ENCODE measurements around the gene AIFM3. TPM values are rescaled to one million over a fixed set of nuclear protein-coding genes. Genes with fewer than 3 reads are reported as not detected.
"Not testable (repeated sequence)": the region's sequence is repeated elsewhere in the genome, so short reads cannot be mapped to it uniquely, and the experiment has no call there.

AIFM3 gene
- total and polyA plus RNA-seq, 2 of the 13 experiments (the other 11 are each of a cell fraction or from before 2014, with no cell fraction given): 9.0 to 15.3 TPM

- H3K9ac ChIP-seq (ENCODE audit: insufficient read depth, low read depth, low read length): no peak overlapping the region
- H3K27me3 ChIP-seq (ENCODE audit: control insufficient read depth in 1 of 2, insufficient read depth in 2 of 2, low read length in 2 of 2): no peaks in the 10 kb centered on the region
- ChIA-PET POLR2A (no interaction called here), CTCF (ENCODE audit: low intra/inter-chr PET ratio, low total read pairs) (no interaction called here)
- DNase-seq (ENCODE audit: low spot score) (no peak), ATAC-seq (no peak), FAIRE-seq (no peak)
- 88% methylated on average over 2 of the region's 4 CpGs for WGBS (ENCODE audit: low lambda C conversion rate)
- intact Hi-C loops (cut with micrococcal nuclease; ENCODE audit: unreplicated experiment) (no loop called here), in situ Hi-C loops (cut with HindIII; ENCODE audit: extremely low pct_ligation_motif_present, low pct_unique_long_range_greater_than_20kb) (no loop called here)
- no peak overlapping the region for H2AFZ ChIP-seq (ENCODE audit: low read length)
- no TSS peak for BruUV-seq (replicated peaks)
- H3K79me2 ChIP-seq (ENCODE audit: insufficient read depth, low read length): peaks cover 91% of the 10 kb centered on the region
- no peak for TF ChIP-seq FOXK2 (IDR thresholded peaks at IDR 0.05)
- TF ChIP-seq UBTF (CRISPR knock-in tag; IDR thresholded peaks at IDR 0.05): no peak
- TF ChIP-seq ZNF766 (CRISPR knock-in tag; IDR thresholded peaks at IDR 0.05; ENCODE audit: borderline replicate concordance): no peak
- no peak overlapping the region; the same call in 1 of the 2 replicates for H3K4me2 ChIP-seq (ENCODE audit: low read depth, low read length)
- H3K36me3 ChIP-seq (replicated peaks in 1 of 2; ENCODE audit: control insufficient read depth in 1 of 2, insufficient read depth in 2 of 2, low read length in 2 of 2): peaks cover 15 to 63% of the 10 kb centered on the region in 2 experiments
- H3K4me3 ChIP-seq (replicated peaks in 1 of 3; ENCODE audit: insufficient read depth in 1 of 3, low read depth in 2 of 3, low read length in 3 of 3): no peak overlapping the region
- peaks cover 91% of the 10 kb centered on the region for H3K4me1 ChIP-seq (ENCODE audit: insufficient read depth, low read length)
- H4K20me1 ChIP-seq (ENCODE audit: insufficient read depth, low read length): peaks cover 94% of the 10 kb centered on the region
- H3K27ac ChIP-seq (ENCODE audit: extremely low read length, insufficient read depth, low read length): no peak overlapping the region
- no peaks in the 10 kb centered on the region for H3K9me3 ChIP-seq (ENCODE audit: low read length)
These were observed 26.1 kb upstream of the AIFM3 start for GRCh38 chr22:20940904-20941385.

- BruUV-seq (replicated peaks); H3K4me2 ChIP-seq (ENCODE audit: low read depth, low read length); in situ Hi-C loops (cut with HindIII; ENCODE audit: extremely low pct_ligation_motif_present, low pct_unique_long_range_greater_than_20kb); ATAC-seq; H3K9me3 ChIP-seq (ENCODE audit: low read length); POLR2A ChIA-PET; DNase-seq (ENCODE audit: low spot score); H3K27me3 ChIP-seq (ENCODE audit: control insufficient read depth in 1 of 2, insufficient read depth in 2 of 2, low read length in 2 of 2); intact Hi-C loops (cut with micrococcal nuclease; ENCODE audit: unreplicated experiment); H2AFZ ChIP-seq (ENCODE audit: low read length); H3K27ac ChIP-seq (ENCODE audit: extremely low read length, insufficient read depth, low read length); FAIRE-seq; H3K9ac ChIP-seq (ENCODE audit: insufficient read depth, low read depth, low read length); CTCF ChIA-PET (ENCODE audit: low intra/inter-chr PET ratio, low total read pairs); H3K4me3 ChIP-seq (replicated peaks in 1 of 3; ENCODE audit: insufficient read depth in 1 of 3, low read depth in 2 of 3, low read length in 3 of 3): not testable (repeated sequence)
- Histone ChIP-seq H3K79me2 (ENCODE audit: insufficient read depth, low read length) (peaks cover 92% of the 10 kb centered on the region), H4K20me1 (ENCODE audit: insufficient read depth, low read length) (peaks cover 94% of the 10 kb centered on the region), H3K4me1 (ENCODE audit: insufficient read depth, low read length) (peaks cover 91% of the 10 kb centered on the region), H3K36me3 (replicated peaks in 1 of 2; ENCODE audit: control insufficient read depth in 1 of 2, insufficient read depth in 2 of 2, low read length in 2 of 2) (peaks cover 15 to 65% of the 10 kb centered on the region in 2 experiments)
- peak; percentile 65 for TF ChIP-seq ZNF121 (CRISPR knock-in tag; IDR thresholded peaks at IDR 0.05)
- WGBS (ENCODE audit: low lambda C conversion rate): 94% methylated on average over 7 of the region's 7 CpGs
These were observed 24.7 kb upstream of the AIFM3 start for GRCh38 chr22:20942203-20942902.
